GM23248 (cell line): Measurements from ENCODE around the gene SOD3.

Source experiments
- EZH2 ChIP-seq: fragments of 200-600 bp; sonication (generic); IDR thresholded peaks from 2 replicates; pipeline ENCODE4 v1.6.1; 2018; ENCODE audit warnings: antibody characterized with exemption, mild to moderate bottlenecking; ENCODE audit not compliant: insufficient read depth, poor library complexity, severe bottlenecking
- EZH2phosphoT487 ChIP-seq: fragments of 200-600 bp; sonication (generic); IDR thresholded peaks from 2 replicates; pipeline ENCODE4 v1.6.1; 2018; ENCODE audit warnings: antibody characterized with exemption, moderate library complexity, mild to moderate bottlenecking, low read depth; ENCODE audit not compliant: insufficient read depth

- TF ChIP-seq EZH2phosphoT487 (no peak), EZH2 (no peak)
Observed at GRCh38 chr4:24798036-24798610, 2.8 kb downstream of the SOD3 start.
